ENCODE results near the gene GDPD5. TPM values are rescaled to one million over a fixed set of nuclear protein-coding genes. Genes with fewer than 3 reads are reported as not detected.

GDPD5 gene
- total and polyA plus RNA-seq, 10 of the 15 experiments (the other 5 are each of a cell fraction or from before 2014, with no cell fraction given): 0.10 to 30.0 (median 6.7) TPM

DNA sequence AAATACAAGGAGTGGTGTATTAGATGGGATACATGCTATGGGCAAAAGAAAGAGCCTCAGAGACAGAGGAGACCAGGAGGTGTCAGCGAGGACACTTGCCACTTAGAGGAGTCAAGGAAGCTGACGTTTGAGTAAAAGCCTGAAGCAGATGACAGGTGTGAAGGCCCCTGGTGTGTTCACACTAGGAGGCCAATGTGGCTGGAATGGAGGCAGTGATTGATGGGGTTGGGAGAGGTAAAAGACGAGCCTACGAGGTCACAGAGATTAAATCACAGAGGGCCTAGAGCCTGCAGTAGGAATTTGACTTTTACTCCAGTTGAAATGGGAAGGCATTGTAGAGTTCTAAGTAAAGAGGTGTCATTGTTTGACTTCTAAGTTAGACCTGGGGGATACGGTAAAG is 12.0 kb upstream of the GDPD5 start:
- no peaks in the 10 kb centered on the region; a peak in 1 of 4 replicates for H3K27me3 ChIP-seq (replicated peaks in 1 of 2; ENCODE audit: control insufficient read depth in 2 of 2, insufficient read depth in 2 of 2, low read length in 1 of 2)
- H3K4me3 ChIP-seq: no peak overlapping the region; the same call in 1 of the 2 replicates
- H3K79me2 ChIP-seq (ENCODE audit: control insufficient read depth, insufficient read depth, low read length): no peaks in the 10 kb centered on the region
- SMC1A ChIA-PET (ENCODE audit: uncharacterized antibody, unreplicated experiment): interaction anchor here (0.6 to 1.5 kb wide), 4 partner anchors 11 to 149 kb away, joined by 3 to 4 read pairs (median 3); no protein-coding TSS in a partner anchor
- ATAC-seq (no peak; the same call in 2 of the 3 replicates), DNase-seq (ENCODE audit: low read depth, low spot score) (no peak), FAIRE-seq (peak; percentile 49)
- POLR2A ChIA-PET: interaction anchor here (1.0 to 1.6 kb wide), 2 partner anchors 24 to 138 kb away, joined by 3 to 7 read pairs; partner anchors contain the start of gene SERPINH1
- H3K9ac ChIP-seq (ENCODE audit: control insufficient read depth, insufficient read depth, low read length): no peak overlapping the region
- intact Hi-C loops (cut with micrococcal nuclease; ENCODE audit: unreplicated experiment) (no loop called here), in situ Hi-C loops (cut with MboI) (no loop called here)
- H2AFZ ChIP-seq (ENCODE audit: control insufficient read depth, low read depth, low read length): peak overlapping the region; percentile 83
- peak overlapping the region; percentile 82 for H3K4me2 ChIP-seq (ENCODE audit: control insufficient read depth, insufficient read depth)
- no peaks in the 10 kb centered on the region for H3K36me3 ChIP-seq (ENCODE audit: control insufficient read depth in 2 of 2, insufficient read depth in 2 of 2, low read length in 1 of 2)
- CTCF ChIA-PET: interaction anchor here (1.1 to 8.8 kb wide), 5 partner anchors 9 to 149 kb away, joined by 3 to 81 read pairs (median 5); no protein-coding TSS in a partner anchor
- no peaks in the 10 kb centered on the region for H3K9me3 ChIP-seq (replicated peaks; ENCODE audit: control insufficient read depth, insufficient read depth, low read length)
- BruUV-seq (replicated peaks): no TSS peak
- H3K27ac ChIP-seq (ENCODE audit: control insufficient read depth, insufficient read depth): no peak overlapping the region; the same call in 1 of the 2 replicates
- RAD21 ChIA-PET (ENCODE audit: unreplicated experiment): interaction anchor here (1.1 to 5.3 kb wide), 2 partner anchors 15 to 92 kb away, joined by 4 to 34 read pairs; no protein-coding TSS in a partner anchor
- H3K4me1 ChIP-seq (ENCODE audit: control insufficient read depth, insufficient read depth, low read length): peaks cover 29% of the 10 kb centered on the region
- TF ChIP-seq JUND (IDR thresholded peaks at IDR 0.05; ENCODE audit: low read depth, low read length) (no peak), BRCA1 (IDR thresholded peaks at IDR 0.05; ENCODE audit: low read depth, low read length) (no peak), CHD1 (IDR thresholded peaks at IDR 0.05; ENCODE audit: low read depth, low read length) (no peak), EGR1 (IDR thresholded peaks at IDR 0.05; ENCODE audit: borderline replicate concordance in 1 of 2, low read depth in 2 of 2, low read length in 2 of 2) (no peak), IKZF1 (conservative IDR thresholded peaks at IDR 0.05) (no peak), SREBF2 (IDR thresholded peaks at IDR 0.05; ENCODE audit: low read length) (no peak), ZSCAN29 (IDR thresholded peaks at IDR 0.05) (no peak), SPI1 (IDR thresholded peaks at IDR 0.05; ENCODE audit: borderline replicate concordance, insufficient read depth, low read depth, low read length) (no peak), CEBPB (IDR thresholded peaks at IDR 0.05; ENCODE audit: borderline replicate concordance in 1 of 2, low read depth in 2 of 2, low read length in 2 of 2) (no peak), MTA2 (IDR thresholded peaks at IDR 0.05; ENCODE audit: low read depth) (no peak), CBX3 (IDR thresholded peaks at IDR 0.05; ENCODE audit: borderline replicate concordance, low read depth) (no peak), FOXM1 (IDR thresholded peaks at IDR 0.05; ENCODE audit: low read depth, low read length) (no peak)
- WGBS (ENCODE audit: insufficient coverage, insufficient replicate concordance, low lambda C conversion rate, missing lambda C conversion rate): 39% methylated on average over 5 of the region's 5 CpGs
- no peaks in the 10 kb centered on the region for H4K20me1 ChIP-seq (ENCODE audit: control insufficient read depth, insufficient read depth)
